HCT116 (cell line): ENCODE measurements around the gene PACRG. TPM values are rescaled to one million over a fixed set of nuclear protein-coding genes. Genes with fewer than 3 reads are reported as not detected.

Experiments used
- ATAC-seq: fragments of 200-7000 bp; cut with Tn5 transposase; 2 replicates; pipeline ENCODE4 v1.9.1; 2020; ENCODE audit warnings: mild to moderate bottlenecking, moderate library complexity
- BruUV-seq: library from RNA; stranded (reverse); fragments of 400-500 nt; replicated peaks from 2 replicates; lab custom pipeline; 2021; lab: Mats Ljungman, UMichigan
- CTCF ChIA-PET: fragments of 300-600 bp; sonication (Branson Sonifier 250); formaldehyde crosslinking; loops from one replicate; lab custom pipeline; 2021; ENCODE audit warnings: antibody characterized with exemption; lab: Charles Lee
- POLR2A ChIA-PET: fragments of 300-600, 350-600 bp; sonication (Branson Sonifier 250); formaldehyde crosslinking; loops from one replicate; lab custom pipeline; 2021; ENCODE audit warnings: antibody characterized with exemption; lab: Charles Lee
- RAD21 ChIA-PET, 2 experiments: fragments of 300-600 bp; sonication (Branson Sonifier 250); formaldehyde crosslinking; loops; one replicate each; lab custom pipeline; 2023; ENCODE audit warnings: low total read pairs in 2 of 2; ENCODE audit not compliant: uncharacterized antibody in 2 of 2, unreplicated experiment in 2 of 2, low non-redundant PET in 1 of 2; lab: Charles Lee
- DNase-seq: peaks from one replicate; pipeline ENCODE4 v3.0.0-alpha.2; 2010; ENCODE audit warnings: low read depth, low spot score
- H2AFZ ChIP-seq: fragments of 200-600 bp; shearing (Covaris generic), sonication (generic); 2 replicates; pipeline ENCODE4 v1.6.1; 2017; ENCODE audit warnings: low read depth, mixed run types, mixed read lengths, antibody characterized with exemption, low read length; ENCODE audit not compliant: poor library complexity, severe bottlenecking
- H3K27ac ChIP-seq: 2 replicates; pipeline ENCODE4 v1.5.1; 2012; ENCODE audit warnings: low read depth, low read length
- H3K27me3 ChIP-seq: fragments of 200-600 bp; sonication (generic); 2 replicates; pipeline ENCODE4 v1.6.1; 2016; ENCODE audit warnings: mixed run types, low read length, mixed read lengths; ENCODE audit not compliant: insufficient read depth
- H3K36me3 ChIP-seq, 2 experiments: fragments of 200-500 bp in 1 of 2; fragments of 200-600 bp in 1 of 2; sonication (Bioruptor generic) in 1 of 2; sonication (generic) in 1 of 2; 2 replicates each; pipeline versions ENCODE4 v1.5.1 to v1.6.1; 2014 to 2016; ENCODE audit warnings: low read length in 2 of 2, inconsistent platforms in 1 of 2, mixed read lengths in 1 of 2, mixed run types in 1 of 2; ENCODE audit not compliant: insufficient read depth in 2 of 2, control insufficient read depth in 1 of 2
- H3K4me1 ChIP-seq, 2 experiments: fragments of 200-600 bp in 1 of 2; sonication (generic) in 1 of 2; 2 replicates each; pipeline versions ENCODE4 v1.5.1 to v1.6.1; 2012 to 2017; ENCODE audit warnings: low read length in 2 of 2, inconsistent platforms in 1 of 2, mild to moderate bottlenecking in 1 of 2, mixed read lengths in 1 of 2, mixed run types in 1 of 2, moderate library complexity in 1 of 2; ENCODE audit not compliant: insufficient read depth in 2 of 2, control insufficient read depth in 1 of 2
- H3K4me2 ChIP-seq: fragments of 200-600 bp; sonication (generic); 2 replicates; pipeline ENCODE4 v1.6.1; 2017; ENCODE audit warnings: mixed run types, low read length, mixed read lengths
- H3K4me3 ChIP-seq, 2 experiments: fragments of 200-600 bp in 1 of 2; sonication (generic) in 1 of 2; replicated peaks in 1 of 2; 2 replicates each; pipeline ENCODE4 v1.5.1; 2011 to 2016; ENCODE audit warnings: low read length in 2 of 2, control low read depth in 1 of 2, low read depth in 1 of 2, mild to moderate bottlenecking in 1 of 2, mixed read lengths in 1 of 2, mixed run types in 1 of 2
- H3K79me2 ChIP-seq: fragments of 200-600 bp; sonication (generic); 2 replicates; pipeline ENCODE4 v1.6.1; 2017; ENCODE audit warnings: mild to moderate bottlenecking, mixed run types, low read length, moderate library complexity, mixed read lengths; ENCODE audit not compliant: insufficient read depth
- H3K9ac ChIP-seq: fragments of 200-600 bp; sonication (generic); 2 replicates; pipeline ENCODE4 v1.6.1; 2016; ENCODE audit warnings: low read length, mixed read lengths
- H3K9me2 ChIP-seq: fragments of 200-600 bp; sonication (generic), shearing (Covaris generic); 2 replicates; pipeline ENCODE4 v1.6.1; 2017; ENCODE audit warnings: mixed run types, mild to moderate bottlenecking, moderate library complexity; ENCODE audit not compliant: insufficient read depth
- H3K9me3 ChIP-seq, 2 experiments: fragments of 200-500 bp in 1 of 2; fragments of 200-600 bp in 1 of 2; sonication (Bioruptor generic) in 1 of 2; sonication (generic) in 1 of 2; 2 replicates each; pipeline ENCODE4 v1.6.1; 2014 to 2017; ENCODE audit warnings: low read length in 2 of 2, mixed read lengths in 2 of 2, inconsistent platforms in 1 of 2, low read depth in 1 of 2, mild to moderate bottlenecking in 1 of 2, mixed run types in 1 of 2, moderate library complexity in 1 of 2; ENCODE audit not compliant: control insufficient read depth in 1 of 2, insufficient read depth in 1 of 2
- H4K20me1 ChIP-seq: fragments of 200-600 bp; sonication (generic), shearing (Covaris generic); 2 replicates; pipeline ENCODE4 v1.6.1; 2017; ENCODE audit warnings: mixed run types, mild to moderate bottlenecking, moderate library complexity; ENCODE audit not compliant: insufficient read depth
- ATF3 ChIP-seq: IDR thresholded peaks from 2 replicates; pipeline ENCODE4 v1.6.1; 2012
- CBX3 ChIP-seq: IDR thresholded peaks from 2 replicates; pipeline ENCODE4 v1.6.1; 2012; ENCODE audit warnings: low read depth
- CEBPB ChIP-seq: IDR thresholded peaks from 2 replicates; pipeline ENCODE4 v1.6.1; 2012; ENCODE audit warnings: low read depth
- EGR1 ChIP-seq: IDR thresholded peaks from 2 replicates; pipeline ENCODE4 v1.6.1; 2012; ENCODE audit warnings: low read depth
- ELF1 ChIP-seq: IDR thresholded peaks from 2 replicates; pipeline ENCODE4 v1.6.1; 2012; ENCODE audit warnings: low read depth, borderline replicate concordance
- EZH2 ChIP-seq: fragments of 200-600 bp; sonication (generic); IDR thresholded peaks from 2 replicates; pipeline ENCODE4 v1.6.1; 2017; ENCODE audit warnings: antibody characterized with exemption, mixed run types
- EZH2phosphoT487 ChIP-seq: fragments of 200-600 bp; IDR thresholded peaks from 2 replicates; pipeline ENCODE4 v1.6.1; 2018; ENCODE audit warnings: antibody characterized with exemption, borderline replicate concordance
- FOSL1 ChIP-seq: IDR thresholded peaks from 2 replicates; pipeline ENCODE4 v1.6.1; 2012; ENCODE audit warnings: low read depth
- JUND ChIP-seq: IDR thresholded peaks from 2 replicates; pipeline ENCODE4 v1.6.1; 2012
- MAX ChIP-seq: IDR thresholded peaks from 2 replicates; pipeline ENCODE4 v1.6.1; 2012
- POLR2A ChIP-seq: IDR thresholded peaks from 2 replicates; pipeline ENCODE4 v1.7.0; 2011; ENCODE audit warnings: borderline replicate concordance; ENCODE audit not compliant: insufficient read depth, insufficient read length; ENCODE audit errors: extremely low read depth
- POLR2AphosphoS5 ChIP-seq: IDR thresholded peaks from 2 replicates; pipeline ENCODE4 v1.6.1; 2011; ENCODE audit warnings: mild to moderate bottlenecking, low read depth, low read length, moderate library complexity
- RAD21 ChIP-seq: IDR thresholded peaks from 2 replicates; pipeline ENCODE4 v1.6.1; 2012; ENCODE audit warnings: low read depth, mild to moderate bottlenecking
- SP1 ChIP-seq: IDR thresholded peaks from 2 replicates; pipeline ENCODE4 v1.6.1; 2012; ENCODE audit warnings: low read depth
- SRF ChIP-seq: IDR thresholded peaks from 2 replicates; pipeline ENCODE4 v1.6.1; 2012; ENCODE audit warnings: low read depth
- ZBTB33 ChIP-seq: IDR thresholded peaks from 2 replicates; pipeline ENCODE4 v1.6.1; 2011; ENCODE audit warnings: mild to moderate bottlenecking, low read length, moderate library complexity; ENCODE audit not compliant: insufficient replicate concordance; ENCODE audit errors: extremely low read depth
- ZFX ChIP-seq: fragments of 450-650 bp; IDR thresholded peaks from 2 replicates; pipeline ENCODE4 v1.6.1; 2017
- ZNF274 ChIP-seq: fragments of 200-500 bp; sonication (Bioruptor generic); IDR thresholded peaks from 2 replicates; pipeline ENCODE4 v1.6.1; 2014; ENCODE audit warnings: mild to moderate bottlenecking, low read depth, low read length, inconsistent platforms
- intact Hi-C: fragments of 100-400 bp; cut with micrococcal nuclease; formaldehyde crosslinking; loops from 2 replicates; pipeline ENCODE4 v1.10.0; 2022
- total RNA-seq: library from RNA; stranded (reverse); gene quantifications from one replicate; pipeline ENCODE4 v1.2.1, GENCODE V29; 2021; ENCODE audit not compliant: unreplicated experiment
- TF ChIP-seq, protein P1 (sequence below), 3 experiments: fragments of 200-600 bp in 1 of 3; sonication (generic) in 1 of 3; IDR thresholded peaks in 2 of 3; conservative IDR thresholded peaks in 1 of 3; 2 replicates each; pipeline ENCODE4 v1.5.1; 2012 to 2017; ENCODE audit warnings: low read depth in 2 of 3, low read length in 2 of 3, antibody characterized with exemption in 1 of 3, borderline replicate concordance in 1 of 3, control low read depth in 1 of 3, mild to moderate bottlenecking in 1 of 3, mixed read lengths in 1 of 3, mixed run types in 1 of 3, moderate library complexity in 1 of 3; ENCODE audit not compliant: insufficient read depth in 1 of 3
- TF ChIP-seq, protein P2 (sequence below): IDR thresholded peaks from 2 replicates; pipeline ENCODE4 v1.6.1; 2012; ENCODE audit warnings: low read depth

Gene PACRG
- total RNA-seq, 1 experiment from 2014 or later = 0.71 TPM

DNA sequence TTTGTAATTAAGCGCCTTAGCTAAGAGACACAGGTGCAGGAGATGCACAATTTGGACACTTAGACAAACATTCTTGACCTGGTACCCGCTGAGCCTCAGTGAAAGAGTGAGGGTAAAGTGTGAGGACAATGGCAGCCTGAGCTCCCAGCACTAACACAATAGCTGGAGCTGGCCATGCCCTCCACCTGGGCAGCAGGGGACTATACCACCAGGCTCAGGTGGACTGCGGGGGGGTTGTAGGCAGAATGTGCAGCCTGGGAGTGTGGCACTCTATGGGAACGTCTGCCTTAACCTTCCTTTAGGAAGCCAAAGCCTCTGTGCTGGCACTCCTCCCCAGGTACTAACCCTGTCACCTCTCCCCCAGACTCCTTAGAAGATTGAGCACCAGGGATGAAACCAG is 23.8 kb upstream of the PACRG start:
- RAD21 ChIA-PET = no interaction called here
- no TSS peak for BruUV-seq
- H3K79me2 ChIP-seq = no peaks in the 10 kb centered on the region
- H3K9me2 ChIP-seq = no peaks in the 10 kb centered on the region
- H4K20me1 ChIP-seq = no peaks in the 10 kb centered on the region
- no peak overlapping the region for H3K27ac ChIP-seq
- no peak overlapping the region for H3K4me2 ChIP-seq
- no peak overlapping the region for H3K4me3 ChIP-seq
- no peaks in the 10 kb centered on the region for H3K27me3 ChIP-seq
- no peak overlapping the region for H3K9ac ChIP-seq
- CTCF ChIA-PET = no interaction called here
- ATAC-seq (no peak), DNase-seq (no peak)
- no peaks in the 10 kb centered on the region for H3K4me1 ChIP-seq
- H2AFZ ChIP-seq = no peak overlapping the region
- no peaks in the 10 kb centered on the region for H3K9me3 ChIP-seq
- H3K36me3 ChIP-seq = no peaks in the 10 kb centered on the region
- intact Hi-C loops = no loop called here
- POLR2A ChIA-PET = no interaction called here
- TF ChIP-seq JUND = no peak
- no peak for TF ChIP-seq MAX
- no peak for TF ChIP-seq ATF3
- TF ChIP-seq ZNF274 = no peak
- TF ChIP-seq ZBTB33 = no peak
- TF ChIP-seq POLR2AphosphoS5 = no peak
- TF ChIP-seq, protein P1, sequence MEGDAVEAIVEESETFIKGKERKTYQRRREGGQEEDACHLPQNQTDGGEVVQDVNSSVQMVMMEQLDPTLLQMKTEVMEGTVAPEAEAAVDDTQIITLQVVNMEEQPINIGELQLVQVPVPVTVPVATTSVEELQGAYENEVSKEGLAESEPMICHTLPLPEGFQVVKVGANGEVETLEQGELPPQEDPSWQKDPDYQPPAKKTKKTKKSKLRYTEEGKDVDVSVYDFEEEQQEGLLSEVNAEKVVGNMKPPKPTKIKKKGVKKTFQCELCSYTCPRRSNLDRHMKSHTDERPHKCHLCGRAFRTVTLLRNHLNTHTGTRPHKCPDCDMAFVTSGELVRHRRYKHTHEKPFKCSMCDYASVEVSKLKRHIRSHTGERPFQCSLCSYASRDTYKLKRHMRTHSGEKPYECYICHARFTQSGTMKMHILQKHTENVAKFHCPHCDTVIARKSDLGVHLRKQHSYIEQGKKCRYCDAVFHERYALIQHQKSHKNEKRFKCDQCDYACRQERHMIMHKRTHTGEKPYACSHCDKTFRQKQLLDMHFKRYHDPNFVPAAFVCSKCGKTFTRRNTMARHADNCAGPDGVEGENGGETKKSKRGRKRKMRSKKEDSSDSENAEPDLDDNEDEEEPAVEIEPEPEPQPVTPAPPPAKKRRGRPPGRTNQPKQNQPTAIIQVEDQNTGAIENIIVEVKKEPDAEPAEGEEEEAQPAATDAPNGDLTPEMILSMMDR (IDR thresholded peaks at IDR 0.05 in 2 of 3, conservative IDR thresholded peaks at IDR 0.05 in 1 of 3; ENCODE audit: borderline replicate concordance in 1 of 3, insufficient read depth in 1 of 3, low read depth in 2 of 3, low read length in 2 of 3) = no peak
- TF ChIP-seq EZH2phosphoT487 = no peak
- no peak for TF ChIP-seq FOSL1
- TF ChIP-seq POLR2A = no peak
- TF ChIP-seq ELF1 = no peak
- no peak for TF ChIP-seq CEBPB
- TF ChIP-seq CBX3 = no peak
- TF ChIP-seq ZFX = no peak
- TF ChIP-seq EGR1 = no peak
- TF ChIP-seq RAD21 = no peak
- no peak for TF ChIP-seq SRF
- no peak for TF ChIP-seq EZH2
- TF ChIP-seq SP1 = no peak
- TF ChIP-seq, protein P2, sequence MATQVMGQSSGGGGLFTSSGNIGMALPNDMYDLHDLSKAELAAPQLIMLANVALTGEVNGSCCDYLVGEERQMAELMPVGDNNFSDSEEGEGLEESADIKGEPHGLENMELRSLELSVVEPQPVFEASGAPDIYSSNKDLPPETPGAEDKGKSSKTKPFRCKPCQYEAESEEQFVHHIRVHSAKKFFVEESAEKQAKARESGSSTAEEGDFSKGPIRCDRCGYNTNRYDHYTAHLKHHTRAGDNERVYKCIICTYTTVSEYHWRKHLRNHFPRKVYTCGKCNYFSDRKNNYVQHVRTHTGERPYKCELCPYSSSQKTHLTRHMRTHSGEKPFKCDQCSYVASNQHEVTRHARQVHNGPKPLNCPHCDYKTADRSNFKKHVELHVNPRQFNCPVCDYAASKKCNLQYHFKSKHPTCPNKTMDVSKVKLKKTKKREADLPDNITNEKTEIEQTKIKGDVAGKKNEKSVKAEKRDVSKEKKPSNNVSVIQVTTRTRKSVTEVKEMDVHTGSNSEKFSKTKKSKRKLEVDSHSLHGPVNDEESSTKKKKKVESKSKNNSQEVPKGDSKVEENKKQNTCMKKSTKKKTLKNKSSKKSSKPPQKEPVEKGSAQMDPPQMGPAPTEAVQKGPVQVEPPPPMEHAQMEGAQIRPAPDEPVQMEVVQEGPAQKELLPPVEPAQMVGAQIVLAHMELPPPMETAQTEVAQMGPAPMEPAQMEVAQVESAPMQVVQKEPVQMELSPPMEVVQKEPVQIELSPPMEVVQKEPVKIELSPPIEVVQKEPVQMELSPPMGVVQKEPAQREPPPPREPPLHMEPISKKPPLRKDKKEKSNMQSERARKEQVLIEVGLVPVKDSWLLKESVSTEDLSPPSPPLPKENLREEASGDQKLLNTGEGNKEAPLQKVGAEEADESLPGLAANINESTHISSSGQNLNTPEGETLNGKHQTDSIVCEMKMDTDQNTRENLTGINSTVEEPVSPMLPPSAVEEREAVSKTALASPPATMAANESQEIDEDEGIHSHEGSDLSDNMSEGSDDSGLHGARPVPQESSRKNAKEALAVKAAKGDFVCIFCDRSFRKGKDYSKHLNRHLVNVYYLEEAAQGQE = no peak
